Measurements from ENCODE around the gene ADAM12. TPM values are rescaled to one million over a fixed set of nuclear protein-coding genes. Genes with fewer than 3 reads are reported as not detected.

The ADAM12 gene
- total RNA-seq, 2 donors from 2014 or later = 0.14 to 1.9 TPM

- DNase-seq (ENCODE audit: low spot score) = no peak
- intact Hi-C loops (cut with DNase I) = no loop called here
- Histone ChIP-seq H3K36me3 (no peaks in the 10 kb centered on the region), H3K27me3 (replicated peaks; ENCODE audit: insufficient read depth) (no peaks in the 10 kb centered on the region), H3K4me1 (replicated peaks) (no peaks in the 10 kb centered on the region), H3K27ac (no peak overlapping the region), H3K9me3 (no peaks in the 10 kb centered on the region), H3K4me3 (no peak overlapping the region)
- TF ChIP-seq CTCF (IDR thresholded peaks at IDR 0.05) (no peak), POLR2A (IDR thresholded peaks at IDR 0.05) (no peak), POLR2AphosphoS5 (IDR thresholded peaks at IDR 0.05) (no peak)
- 81% methylated on average over 3 of the region's 3 CpGs for WGBS
Measured at GRCh38 chr10:126398383-126398743, 10.1 kb upstream of the ADAM12 start.

GRCh38 chr10:126397640-126398382 is 9.5 kb upstream of the ADAM12 start:
- DNase-seq (ENCODE audit: low spot score) = no peak
- TF ChIP-seq CTCF (IDR thresholded peaks at IDR 0.05) = no peak
- TF ChIP-seq POLR2A (IDR thresholded peaks at IDR 0.05) = no peak
- no peak for TF ChIP-seq POLR2AphosphoS5 (IDR thresholded peaks at IDR 0.05)
- no peaks in the 10 kb centered on the region for H3K36me3 ChIP-seq
- no peaks in the 10 kb centered on the region for H3K9me3 ChIP-seq
- no peak overlapping the region for H3K4me3 ChIP-seq
- intact Hi-C loops (cut with DNase I) = no loop called here
- 76% methylated on average over 4 of the region's 4 CpGs for WGBS
- no peaks in the 10 kb centered on the region for H3K27me3 ChIP-seq (replicated peaks; ENCODE audit: insufficient read depth)
- H3K4me1 ChIP-seq (replicated peaks) = no peaks in the 10 kb centered on the region
- no peak overlapping the region for H3K27ac ChIP-seq

DNA sequence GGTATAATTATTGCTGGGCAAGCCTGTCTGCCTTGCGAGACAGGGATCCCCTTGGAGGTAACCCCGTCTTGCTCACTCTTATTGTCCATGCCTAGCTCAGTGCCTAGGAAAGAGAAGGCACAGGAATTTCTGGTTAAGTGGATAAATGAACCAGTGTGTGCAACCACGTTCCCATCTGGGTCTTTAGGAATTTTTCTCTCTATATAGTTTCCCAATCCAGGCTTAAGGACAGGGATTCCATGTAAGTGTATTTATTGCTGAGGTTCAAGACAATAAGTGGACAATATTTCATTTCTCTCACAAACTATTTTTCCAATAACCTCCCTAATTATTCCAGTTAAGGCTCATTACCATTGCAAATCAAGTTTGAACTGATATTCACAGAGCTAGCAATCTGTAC is 8.9 kb upstream of the ADAM12 start:
- H3K27me3 ChIP-seq (replicated peaks; ENCODE audit: insufficient read depth) = no peaks in the 10 kb centered on the region
- intact Hi-C loops (cut with DNase I) = no loop called here
- no peaks in the 10 kb centered on the region for H3K36me3 ChIP-seq
- no peak for DNase-seq (ENCODE audit: low spot score)
- no peaks in the 10 kb centered on the region for H3K4me1 ChIP-seq (replicated peaks)
- TF ChIP-seq POLR2A (IDR thresholded peaks at IDR 0.05) = no peak
- TF ChIP-seq CTCF (IDR thresholded peaks at IDR 0.05) = no peak
- no peak for TF ChIP-seq POLR2AphosphoS5 (IDR thresholded peaks at IDR 0.05)
- no peaks in the 10 kb centered on the region for H3K9me3 ChIP-seq
- 94% methylated on average over 3 of the region's 3 CpGs for WGBS
- no peak overlapping the region for H3K4me3 ChIP-seq
- no peak overlapping the region for H3K27ac ChIP-seq

- no peaks in the 10 kb centered on the region for H3K36me3 ChIP-seq
- 100% methylated on average over 2 of the region's 2 CpGs for WGBS
- no peak for DNase-seq (ENCODE audit: low spot score)
Measured at GRCh38 chr10:126394948-126395347, 6.7 kb upstream of the ADAM12 start.

More at GRCh38 chr10:126394948-126395347, 6.7 kb upstream of the ADAM12 start:
- intact Hi-C loops (cut with DNase I) = no loop called here
- Histone ChIP-seq H3K4me3 (no peak overlapping the region), H3K27ac (no peak overlapping the region), H3K27me3 (replicated peaks; ENCODE audit: insufficient read depth) (no peaks in the 10 kb centered on the region), H3K9me3 (no peaks in the 10 kb centered on the region), H3K4me1 (replicated peaks) (no peaks in the 10 kb centered on the region)
- TF ChIP-seq POLR2A (IDR thresholded peaks at IDR 0.05) (no peak), POLR2AphosphoS5 (IDR thresholded peaks at IDR 0.05) (no peak), CTCF (IDR thresholded peaks at IDR 0.05) (no peak)

All from prostate gland (tissue), 2 donors.